GM12873 (cell line): ENCODE results near the gene ARHGEF7.

Source experiments
- CTCF ChIP-seq: IDR thresholded peaks from 2 replicates; pipeline ENCODE4 v1.5.1; 2012; ENCODE audit warnings: low read depth, mild to moderate bottlenecking, moderate library complexity, low read length, control low read depth; ENCODE audit not compliant: insufficient read depth; ENCODE audit errors: missing control alignments

The ARHGEF7 gene

DNA sequence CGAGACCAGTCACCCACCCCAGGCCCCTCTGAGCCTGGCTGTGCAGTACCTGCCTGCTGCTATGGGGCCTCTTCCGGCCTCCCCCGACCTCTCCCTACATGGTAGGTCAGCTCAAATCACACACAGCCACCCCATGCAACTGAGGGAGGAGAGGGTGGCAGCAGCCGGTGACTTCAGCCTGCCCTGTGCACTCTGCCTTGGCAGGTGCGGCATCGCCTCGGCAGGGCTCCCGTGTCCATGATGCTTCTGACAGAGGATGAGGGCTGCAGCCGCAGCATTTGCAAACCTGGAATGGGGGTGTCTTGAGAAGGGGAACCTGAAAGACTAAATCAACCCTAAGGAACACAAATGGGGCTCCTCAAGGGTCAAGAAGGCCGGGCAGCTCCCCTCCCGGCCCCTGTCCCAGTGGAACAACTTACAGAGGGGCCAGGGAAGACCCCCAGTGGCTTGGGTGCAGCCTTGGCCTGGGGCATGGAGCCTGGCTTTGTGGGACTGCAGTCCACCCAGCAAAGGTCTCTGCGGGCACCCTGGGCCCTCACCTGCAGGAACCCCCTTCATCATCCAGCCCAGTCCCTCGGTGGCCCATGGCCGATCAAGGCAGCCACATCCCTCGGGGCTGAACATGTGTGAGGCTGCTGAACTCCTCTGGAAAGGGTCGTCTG is 212.0 kb downstream of the ARHGEF7 start:
- no peak for TF ChIP-seq CTCF

DNA sequence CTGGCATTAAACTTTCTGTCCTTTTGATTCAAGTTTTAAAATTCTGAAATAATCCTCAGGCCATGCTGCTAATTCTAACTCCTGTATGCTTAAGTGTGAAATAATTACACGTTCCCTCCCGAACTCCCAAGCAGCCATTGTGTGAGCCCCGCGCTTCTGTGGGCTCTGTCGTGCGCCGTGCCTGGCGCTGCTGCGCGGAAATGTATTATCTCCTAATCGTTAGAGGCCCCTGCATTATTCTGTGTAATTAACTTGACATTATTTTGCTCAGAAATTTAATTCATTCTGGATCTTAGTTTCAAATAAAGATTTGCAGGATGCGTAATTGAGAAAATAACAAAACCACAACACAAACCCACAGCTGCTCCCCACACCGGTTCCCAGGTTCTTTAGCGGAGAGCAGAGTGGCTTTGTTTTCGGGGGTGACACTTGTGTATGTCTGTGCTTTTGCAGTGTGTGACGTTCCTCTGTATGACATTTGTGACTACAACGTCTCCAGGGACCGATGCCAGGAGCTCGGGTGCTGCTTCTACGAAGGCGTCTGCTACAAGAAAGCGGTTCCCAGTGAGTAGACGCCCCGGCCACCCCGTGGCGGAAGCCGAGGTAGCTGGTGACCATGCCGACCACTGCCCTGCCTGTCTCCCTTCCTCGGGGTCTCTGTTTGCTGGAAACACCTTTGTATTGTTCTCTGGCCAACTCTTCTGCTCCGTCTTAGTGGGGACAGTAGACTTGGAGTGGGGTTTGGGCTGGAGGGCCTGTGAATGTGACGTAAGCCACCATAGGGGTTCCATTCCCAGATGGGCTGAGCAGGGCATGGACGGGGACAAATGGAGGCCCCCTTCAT is 212.8 kb downstream of the ARHGEF7 start:
- TF ChIP-seq CTCF = no peak

DNA sequence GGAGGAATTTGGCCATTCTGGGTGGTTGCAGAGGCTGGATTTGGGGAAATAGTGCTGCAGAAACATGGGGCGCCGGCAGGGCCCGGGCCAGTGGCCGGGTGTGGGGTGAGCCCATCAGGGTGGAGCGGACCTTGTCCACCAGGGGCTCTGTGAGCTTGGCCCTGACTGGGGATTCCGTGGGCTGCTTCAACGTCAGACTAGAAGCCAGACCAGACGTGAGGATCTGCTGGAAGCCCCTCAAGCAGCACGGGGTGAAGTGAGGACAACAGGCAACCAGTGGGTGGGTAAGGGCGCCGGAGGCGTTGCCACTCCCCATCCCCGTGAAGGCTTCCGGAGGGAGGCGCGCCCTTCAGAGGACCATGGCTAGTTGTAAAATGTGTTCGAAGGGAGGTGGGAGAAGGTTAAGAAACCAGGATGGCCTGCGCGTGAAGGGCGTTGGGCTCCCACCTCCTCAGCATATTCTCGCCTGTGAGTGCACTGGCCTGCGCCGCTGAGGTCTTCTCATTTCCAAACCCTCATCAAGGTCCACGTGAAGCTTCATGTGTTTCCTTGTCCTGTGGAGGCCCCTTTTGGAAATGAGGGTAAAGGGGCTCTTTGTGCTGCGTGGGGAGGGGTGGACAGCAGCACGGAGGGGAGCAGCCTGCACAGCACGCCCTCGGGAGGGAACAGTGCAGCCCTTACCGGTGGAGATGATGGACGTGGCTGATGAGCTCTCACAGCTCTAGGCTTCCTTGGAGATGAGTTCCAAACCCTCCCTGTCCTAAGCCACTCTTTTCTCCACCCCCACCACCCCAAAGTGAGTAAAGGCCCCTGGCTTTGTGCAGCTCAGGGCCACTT is 213.7 kb downstream of the ARHGEF7 start:
- TF ChIP-seq CTCF = no peak

- no peak for TF ChIP-seq CTCF
These were observed 214.5 kb downstream of the ARHGEF7 start for GRCh38 chr13:111329641-111330040.

DNA sequence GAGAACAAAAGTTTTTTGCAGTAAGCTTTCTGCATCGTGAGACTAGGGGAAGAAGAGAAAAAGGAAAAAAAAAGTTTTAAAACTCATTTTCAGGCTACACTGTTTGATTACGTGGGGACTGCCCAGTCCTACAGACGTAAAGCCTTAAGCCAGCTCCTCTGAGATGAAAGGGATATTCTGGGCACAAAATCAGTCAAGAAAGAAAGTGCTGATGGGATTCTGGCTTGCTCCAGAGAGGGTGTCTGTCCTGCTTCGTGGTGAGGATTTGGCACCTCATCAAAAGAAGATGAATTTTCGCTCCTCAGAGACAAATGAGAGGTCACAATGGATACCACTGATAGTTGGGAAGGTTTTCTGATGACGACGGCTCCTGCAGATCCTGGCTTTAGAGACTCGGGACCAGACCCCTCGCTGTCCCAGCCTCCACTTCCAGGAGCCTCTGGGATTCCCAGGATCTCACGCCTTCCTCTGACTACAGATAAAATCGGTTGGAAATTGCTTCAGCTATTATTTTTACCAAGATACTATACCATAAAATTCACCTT is 215.0 kb downstream of the ARHGEF7 start:
- no peak for TF ChIP-seq CTCF

- TF ChIP-seq CTCF = no peak
These were observed 220.2 kb downstream of the ARHGEF7 start for GRCh38 chr13:111335298-111335697.
